ENCODE data around the gene TMC6. TPM values are rescaled to one million over a fixed set of nuclear protein-coding genes. Genes with fewer than 3 reads are reported as not detected.

Gene TMC6
- total RNA-seq, 1 donor from 2014 or later, result 86.4 TPM

GRCh38 chr17:78130437-78131101 is 2.0 kb upstream of the TMC6 start, which contains the start of gene TMC8:
TMC8 (plus strand) TSS chr17:78130771; CDS start chr17:78131589, 818 bp downstream.
- H3K36me3 Mint-ChIP-seq, result no peaks in the 10 kb centered on the region
- H3K9me3 Mint-ChIP-seq, result no peaks in the 10 kb centered on the region
- H3K27me3 Mint-ChIP-seq (ENCODE audit: low read depth), result peaks cover 7% of the 10 kb centered on the region
- peak within 1 kb of the TSS; percentile 52 for H3K4me3 Mint-ChIP-seq
- H3K4me1 Mint-ChIP-seq, result peaks cover 27% of the 10 kb centered on the region
- H3K27ac Mint-ChIP-seq, result no peak within 1 kb of the TSS
- DNase-seq (ENCODE audit: low spot score in 2 of 2, unreplicated experiment in 2 of 2), result no peak
- TF ChIP-seq CTCF (IDR thresholded peaks at IDR 0.05; ENCODE audit: unreplicated experiment), result no peak

DNA sequence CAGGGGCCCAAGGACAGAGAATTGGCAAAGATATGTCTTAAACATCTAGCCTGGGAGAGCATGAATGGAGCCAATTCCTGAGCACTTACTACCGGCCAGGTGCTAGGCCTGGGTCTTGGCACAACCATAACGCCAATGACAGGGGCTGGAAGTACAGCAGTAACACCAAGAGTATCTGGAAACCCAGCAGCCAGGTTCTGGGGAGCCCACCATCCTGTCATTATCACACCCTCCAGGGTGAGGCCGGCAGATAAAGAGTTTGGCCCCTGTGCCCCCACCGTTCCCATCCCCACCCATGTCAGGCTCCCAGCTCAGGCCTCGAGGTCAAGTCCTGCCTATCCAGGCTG is 1.5 kb upstream of the TMC6 start:
- TF ChIP-seq CTCF (IDR thresholded peaks at IDR 0.05; ENCODE audit: unreplicated experiment), result no peak
- Mint-ChIP-seq H3K4me1 (peaks cover 27% of the 10 kb centered on the region), H3K27me3 (ENCODE audit: low read depth) (peaks cover 7% of the 10 kb centered on the region), H3K4me3 (peak overlapping the region; percentile 52), H3K9me3 (no peaks in the 10 kb centered on the region), H3K36me3 (no peaks in the 10 kb centered on the region), H3K27ac (no peak overlapping the region)
- DNase-seq (ENCODE audit: low spot score in 2 of 2, unreplicated experiment in 2 of 2), result no peak

GRCh38 chr17:78129351-78130089 is 965 bp upstream of the TMC6 start:
- no peak for TF ChIP-seq CTCF (IDR thresholded peaks at IDR 0.05; ENCODE audit: unreplicated experiment)
- Mint-ChIP-seq H3K9me3 (no peaks in the 10 kb centered on the region), H3K27ac (peak overlapping the region; percentile 94), H3K27me3 (ENCODE audit: low read depth) (peaks cover 7% of the 10 kb centered on the region), H3K36me3 (no peaks in the 10 kb centered on the region), H3K4me3 (peak overlapping the region; percentile 89), H3K4me1 (peaks cover 27% of the 10 kb centered on the region)
- DNase-seq (ENCODE audit: low spot score in 2 of 2, unreplicated experiment in 2 of 2), result no peak

DNA sequence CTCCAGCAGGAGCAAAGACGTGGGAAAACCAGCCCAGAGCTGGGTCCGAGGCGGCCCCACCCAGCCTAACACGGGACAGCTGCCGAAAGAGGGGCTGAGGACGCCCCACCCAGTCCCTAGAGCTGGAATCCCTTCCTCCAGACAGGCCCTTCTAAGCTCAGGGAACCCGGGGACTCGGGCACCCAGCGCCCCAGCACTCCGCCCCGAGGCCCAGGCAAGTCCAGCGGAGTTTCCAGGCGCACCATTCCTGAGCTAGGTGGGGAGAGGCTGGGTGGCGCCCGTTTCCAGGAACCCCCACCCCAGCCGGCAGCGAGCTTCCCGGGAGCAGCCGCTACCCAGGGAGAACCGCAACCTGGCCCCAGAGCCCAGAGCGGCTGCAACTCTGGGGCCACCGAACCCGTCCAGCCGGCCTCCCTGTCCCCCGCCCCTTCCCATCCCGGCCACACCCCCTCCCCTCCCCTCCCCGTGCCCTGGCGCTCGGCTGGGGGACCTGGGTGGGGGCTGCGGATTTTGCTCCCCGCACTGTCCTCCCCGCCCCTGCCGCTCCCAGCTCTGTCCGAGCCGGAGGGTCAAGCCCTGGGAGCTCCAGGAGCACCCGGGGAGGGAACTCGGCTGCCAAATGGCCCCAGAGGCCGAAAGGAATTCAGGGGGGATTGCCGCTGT is 536 bp downstream of the TMC6 start:
- Mint-ChIP-seq H3K9me3 (no peaks in the 10 kb centered on the region), H3K36me3 (peaks cover 4% of the 10 kb centered on the region), H3K4me3 (peak overlapping the region; percentile 82), H3K27ac (peak overlapping the region; percentile 90), H3K4me1 (peaks cover 27% of the 10 kb centered on the region), H3K27me3 (ENCODE audit: low read depth) (peaks cover 7% of the 10 kb centered on the region)
- DNase-seq (ENCODE audit: low spot score in 2 of 2, unreplicated experiment in 2 of 2), result peak in 1 of 2 experiments; percentile 61
- no peak for TF ChIP-seq CTCF (IDR thresholded peaks at IDR 0.05; ENCODE audit: unreplicated experiment)

DNA sequence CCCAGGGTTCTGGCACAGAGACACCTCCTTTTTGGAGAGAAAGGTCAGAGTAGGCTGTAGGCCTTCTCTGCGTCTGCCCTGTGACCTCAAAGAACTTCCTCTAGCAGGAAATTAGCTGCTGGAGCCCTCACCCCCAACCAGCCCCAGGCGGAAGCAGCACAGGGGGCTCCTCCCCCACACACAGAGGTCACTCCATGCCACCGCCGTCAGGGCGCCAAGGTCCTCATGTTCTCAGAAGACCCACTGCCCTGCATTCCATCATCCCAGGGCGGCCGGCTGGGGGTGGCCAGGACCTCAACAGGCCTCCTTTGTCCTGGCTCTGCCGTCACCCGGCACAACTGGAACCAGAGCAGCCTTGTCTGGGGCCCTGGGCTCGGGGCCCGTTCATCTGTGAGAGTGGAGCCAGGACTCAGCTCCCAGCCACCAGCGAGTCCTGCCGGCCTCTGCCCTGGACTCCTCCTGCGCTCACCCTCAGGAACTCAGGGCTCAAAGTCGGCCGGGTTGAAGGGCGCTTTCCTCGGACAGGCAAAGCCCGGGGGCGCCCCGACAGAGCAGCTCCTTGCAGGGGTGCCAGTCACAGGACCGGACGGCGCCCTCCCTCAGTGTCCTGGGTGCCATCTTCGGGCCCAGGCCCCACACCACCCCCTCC is 1.2 kb downstream of the TMC6 start:
- peaks cover 5% of the 10 kb centered on the region for H3K36me3 Mint-ChIP-seq
- H3K27ac Mint-ChIP-seq, result peak overlapping the region; percentile 90
- TF ChIP-seq CTCF (IDR thresholded peaks at IDR 0.05; ENCODE audit: unreplicated experiment), result no peak
- H3K9me3 Mint-ChIP-seq, result no peaks in the 10 kb centered on the region
- no peak for DNase-seq (ENCODE audit: low spot score in 2 of 2, unreplicated experiment in 2 of 2)
- H3K4me1 Mint-ChIP-seq, result peaks cover 24% of the 10 kb centered on the region
- peak overlapping the region; percentile 82 for H3K4me3 Mint-ChIP-seq
- peaks cover 7% of the 10 kb centered on the region for H3K27me3 Mint-ChIP-seq (ENCODE audit: low read depth)

Measured in mesothelial cell of epicardium (in vitro differentiated cells).